GM12878 (cell line): ENCODE data around the gene GOLGA6A. TPM values are rescaled to one million over a fixed set of nuclear protein-coding genes. Genes with fewer than 3 reads are reported as not detected.
A peak's percentile ranks its signal among the peaks of the same experiment; 100 is the strongest.

Experiments
- BHLHE40 ChIP-seq, 2 experiments: fragments of 450-650 bp in 1 of 2; IDR thresholded peaks; 2 replicates each; pipeline ENCODE4 v1.6.1; 2011 to 2017; ENCODE audit warnings: low read depth in 2 of 2, borderline replicate concordance in 1 of 2, improper control_type of control experiment in 1 of 2, low read length in 1 of 2, mild to moderate bottlenecking in 1 of 2
- CHD2 ChIP-seq: IDR thresholded peaks from 2 replicates; pipeline ENCODE4 v1.6.1; 2011; ENCODE audit warnings: low read depth, low read length, improper control_type of control experiment, borderline replicate concordance
- GABPA ChIP-seq: IDR thresholded peaks from 2 replicates; pipeline ENCODE4 v1.6.1; 2014; ENCODE audit warnings: antibody characterized with exemption, low read depth, mild to moderate bottlenecking, inconsistent platforms
- HCFC1 ChIP-seq: fragments of 150-350 bp; IDR thresholded peaks from 2 replicates; pipeline ENCODE4 v1.6.1; 2014; ENCODE audit warnings: low read length
- MYB ChIP-seq: fragments of 150-350 bp; IDR thresholded peaks from 2 replicates; pipeline ENCODE4 v1.6.1; 2014; ENCODE audit warnings: mild to moderate bottlenecking, low read depth, low read length, borderline replicate concordance
- NBN ChIP-seq: fragments of 450-650 bp; IDR thresholded peaks from 2 replicates; pipeline ENCODE4 v1.6.1; 2016
- POLR2A ChIP-seq: IDR thresholded peaks from 2 replicates; pipeline ENCODE4 v1.6.1; 2011; ENCODE audit warnings: low read depth, mild to moderate bottlenecking, low read length
- RB1 ChIP-seq: fragments of 450-650 bp; formaldehyde crosslinking; IDR thresholded peaks from 2 replicates; pipeline ENCODE4 v1.6.1; 2017; ENCODE audit warnings: mild to moderate bottlenecking, borderline replicate concordance
- TAF1 ChIP-seq: IDR thresholded peaks from 2 replicates; pipeline ENCODE4 v1.6.1; 2011; ENCODE audit warnings: mild to moderate bottlenecking, low read depth, low read length, borderline replicate concordance
- polyA plus RNA-seq, 11 experiments: library from polyadenylated mRNA; depleted of rRNA in 4 of 11; unstranded in 6 of 11; stranded (reverse) in 5 of 11; fragments of >200 nt; fragmentation: Nextera tagmentation in 4 of 11; fragmentation: Illumina TruSeq in 1 of 11; extraction: Ambion mirVana in 4 of 11; extraction: Trizol in 1 of 11; gene quantifications; 1 replicate in 1 of 11; 2 replicates in 10 of 11; pipeline versions ENCODE4 v1.2.1 to v1.2.3, GENCODE V29; 2011 to 2016; ENCODE audit warnings: inconsistent platforms in 2 of 11, missing spikeins in 2 of 11, low read depth in 1 of 11
- total RNA-seq, 4 experiments: library from RNA; depleted of rRNA in 3 of 4; stranded (reverse); fragments of >200 nt in 3 of 4; fragmentation: Illumina TruSeq in 1 of 4; extraction: Trizol in 1 of 4; gene quantifications; 2 replicates each; pipeline versions ENCODE4 v1.2.1 to v1.2.3, GENCODE V29; 2013 to 2021
- TF ChIP-seq, protein P1 (sequence below): fragments of 450-650 bp; IDR thresholded peaks from 2 replicates; pipeline ENCODE4 v1.6.1; 2016; ENCODE audit warnings: mild to moderate bottlenecking
- TF ChIP-seq, protein P2 (sequence below): fragments of 450-650 bp; IDR thresholded peaks from 2 replicates; pipeline ENCODE4 v1.6.1; 2017; ENCODE audit warnings: mild to moderate bottlenecking, moderate library complexity
- TF ChIP-seq, protein P3 (sequence below): fragments of 450-650 bp; conservative IDR thresholded peaks from 2 replicates; pipeline ENCODE4 v1.6.1; 2017; ENCODE audit warnings: mild to moderate bottlenecking, moderate library complexity
- TF ChIP-seq, protein P4 (sequence below): fragments of 450-650 bp; IDR thresholded peaks from 2 replicates; pipeline ENCODE4 v1.6.1; 2016; ENCODE audit warnings: mild to moderate bottlenecking, moderate library complexity, borderline replicate concordance
- TF ChIP-seq, protein P5 (sequence below): IDR thresholded peaks from 2 replicates; pipeline ENCODE4 v1.6.1; 2011; ENCODE audit warnings: borderline replicate concordance, low read depth, mild to moderate bottlenecking, moderate library complexity, mixed read lengths, low read length; ENCODE audit not compliant: insufficient read depth; ENCODE audit errors: extremely low read length

GOLGA6A gene
- total and polyA plus RNA-seq, 10 of the 15 experiments (the other 5 are each of a cell fraction or from before 2014, with no cell fraction given) = not detected

DNA sequence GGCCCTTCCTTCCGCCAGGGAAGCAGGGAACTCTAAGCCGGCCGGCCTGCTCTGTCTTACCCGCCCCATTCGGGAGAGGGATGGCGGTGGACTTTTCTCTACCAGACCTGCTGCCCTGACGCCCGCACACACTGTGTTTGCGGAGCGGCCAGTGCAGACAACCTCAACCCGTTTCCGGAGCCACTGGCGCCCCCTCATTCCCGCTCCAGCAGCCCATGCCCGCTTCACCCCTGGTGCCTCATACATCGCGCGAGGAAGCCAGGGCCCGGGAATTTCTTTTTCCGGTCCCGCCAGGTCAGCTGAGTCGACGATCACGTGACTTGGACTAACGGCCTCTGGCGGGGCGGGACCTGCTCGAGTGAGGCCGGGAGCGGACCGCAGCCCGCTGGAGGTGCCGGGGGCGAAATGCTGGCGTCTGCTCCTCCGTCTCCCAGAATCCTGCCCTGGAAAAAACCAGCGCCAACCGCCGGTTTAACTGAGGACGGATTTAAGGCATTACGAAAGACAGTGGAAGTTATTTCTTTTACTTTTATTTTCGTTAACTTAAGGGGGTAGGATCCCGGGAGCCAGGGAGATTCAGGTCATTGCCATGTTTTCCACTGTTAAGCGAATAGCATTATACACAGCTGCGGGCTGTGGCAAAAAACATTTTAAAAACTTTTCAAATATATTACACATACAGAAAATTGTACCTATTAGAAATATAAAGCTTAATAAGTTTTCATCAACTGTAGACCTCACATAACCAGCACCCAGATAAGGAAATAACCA is 17.8 kb upstream of the GOLGA6A start (continued):
- TF ChIP-seq, protein P1, sequence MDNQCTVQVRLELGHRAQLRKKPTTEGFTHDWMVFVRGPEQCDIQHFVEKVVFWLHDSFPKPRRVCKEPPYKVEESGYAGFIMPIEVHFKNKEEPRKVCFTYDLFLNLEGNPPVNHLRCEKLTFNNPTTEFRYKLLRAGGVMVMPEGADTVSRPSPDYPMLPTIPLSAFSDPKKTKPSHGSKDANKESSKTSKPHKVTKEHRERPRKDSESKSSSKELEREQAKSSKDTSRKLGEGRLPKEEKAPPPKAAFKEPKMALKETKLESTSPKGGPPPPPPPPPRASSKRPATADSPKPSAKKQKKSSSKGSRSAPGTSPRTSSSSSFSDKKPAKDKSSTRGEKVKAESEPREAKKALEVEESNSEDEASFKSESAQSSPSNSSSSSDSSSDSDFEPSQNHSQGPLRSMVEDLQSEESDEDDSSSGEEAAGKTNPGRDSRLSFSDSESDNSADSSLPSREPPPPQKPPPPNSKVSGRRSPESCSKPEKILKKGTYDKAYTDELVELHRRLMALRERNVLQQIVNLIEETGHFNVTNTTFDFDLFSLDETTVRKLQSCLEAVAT = peak; percentile 81
- TF ChIP-seq, protein P2, sequence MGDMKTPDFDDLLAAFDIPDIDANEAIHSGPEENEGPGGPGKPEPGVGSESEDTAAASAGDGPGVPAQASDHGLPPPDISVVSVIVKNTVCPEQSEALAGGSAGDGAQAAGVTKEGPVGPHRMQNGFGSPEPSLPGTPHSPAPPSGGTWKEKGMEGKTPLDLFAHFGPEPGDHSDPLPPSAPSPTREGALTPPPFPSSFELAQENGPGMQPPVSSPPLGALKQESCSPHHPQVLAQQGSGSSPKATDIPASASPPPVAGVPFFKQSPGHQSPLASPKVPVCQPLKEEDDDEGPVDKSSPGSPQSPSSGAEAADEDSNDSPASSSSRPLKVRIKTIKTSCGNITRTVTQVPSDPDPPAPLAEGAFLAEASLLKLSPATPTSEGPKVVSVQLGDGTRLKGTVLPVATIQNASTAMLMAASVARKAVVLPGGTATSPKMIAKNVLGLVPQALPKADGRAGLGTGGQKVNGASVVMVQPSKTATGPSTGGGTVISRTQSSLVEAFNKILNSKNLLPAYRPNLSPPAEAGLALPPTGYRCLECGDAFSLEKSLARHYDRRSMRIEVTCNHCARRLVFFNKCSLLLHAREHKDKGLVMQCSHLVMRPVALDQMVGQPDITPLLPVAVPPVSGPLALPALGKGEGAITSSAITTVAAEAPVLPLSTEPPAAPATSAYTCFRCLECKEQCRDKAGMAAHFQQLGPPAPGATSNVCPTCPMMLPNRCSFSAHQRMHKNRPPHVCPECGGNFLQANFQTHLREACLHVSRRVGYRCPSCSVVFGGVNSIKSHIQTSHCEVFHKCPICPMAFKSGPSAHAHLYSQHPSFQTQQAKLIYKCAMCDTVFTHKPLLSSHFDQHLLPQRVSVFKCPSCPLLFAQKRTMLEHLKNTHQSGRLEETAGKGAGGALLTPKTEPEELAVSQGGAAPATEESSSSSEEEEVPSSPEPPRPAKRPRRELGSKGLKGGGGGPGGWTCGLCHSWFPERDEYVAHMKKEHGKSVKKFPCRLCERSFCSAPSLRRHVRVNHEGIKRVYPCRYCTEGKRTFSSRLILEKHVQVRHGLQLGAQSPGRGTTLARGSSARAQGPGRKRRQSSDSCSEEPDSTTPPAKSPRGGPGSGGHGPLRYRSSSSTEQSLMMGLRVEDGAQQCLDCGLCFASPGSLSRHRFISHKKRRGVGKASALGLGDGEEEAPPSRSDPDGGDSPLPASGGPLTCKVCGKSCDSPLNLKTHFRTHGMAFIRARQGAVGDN = peak; percentile 52; the same call in 1 of the 2 replicates
- TF ChIP-seq BHLHE40 (IDR thresholded peaks at IDR 0.05; ENCODE audit: borderline replicate concordance in 1 of 2, low read depth in 2 of 2, low read length in 1 of 2) (peak in 1 of 2 experiments; percentile 93; a peak in 2 of 4 replicates), NBN (peak; percentile 45; the same call in 1 of the 2 replicates), TAF1 (peak; percentile 25; the same call in 1 of the 2 replicates), HCFC1 (peak; percentile 46; the same call in 1 of the 2 replicates), CHD2 (peak; percentile 57; the same call in 1 of the 2 replicates), GABPA (peak; percentile 36; the same call in 1 of the 2 replicates), MYB (peak; percentile 81; the same call in 1 of the 2 replicates), POLR2A (peak; percentile 37; the same call in 1 of the 2 replicates), RB1 (peak; percentile 44; the same call in 1 of the 2 replicates)
- TF ChIP-seq, protein P3, sequence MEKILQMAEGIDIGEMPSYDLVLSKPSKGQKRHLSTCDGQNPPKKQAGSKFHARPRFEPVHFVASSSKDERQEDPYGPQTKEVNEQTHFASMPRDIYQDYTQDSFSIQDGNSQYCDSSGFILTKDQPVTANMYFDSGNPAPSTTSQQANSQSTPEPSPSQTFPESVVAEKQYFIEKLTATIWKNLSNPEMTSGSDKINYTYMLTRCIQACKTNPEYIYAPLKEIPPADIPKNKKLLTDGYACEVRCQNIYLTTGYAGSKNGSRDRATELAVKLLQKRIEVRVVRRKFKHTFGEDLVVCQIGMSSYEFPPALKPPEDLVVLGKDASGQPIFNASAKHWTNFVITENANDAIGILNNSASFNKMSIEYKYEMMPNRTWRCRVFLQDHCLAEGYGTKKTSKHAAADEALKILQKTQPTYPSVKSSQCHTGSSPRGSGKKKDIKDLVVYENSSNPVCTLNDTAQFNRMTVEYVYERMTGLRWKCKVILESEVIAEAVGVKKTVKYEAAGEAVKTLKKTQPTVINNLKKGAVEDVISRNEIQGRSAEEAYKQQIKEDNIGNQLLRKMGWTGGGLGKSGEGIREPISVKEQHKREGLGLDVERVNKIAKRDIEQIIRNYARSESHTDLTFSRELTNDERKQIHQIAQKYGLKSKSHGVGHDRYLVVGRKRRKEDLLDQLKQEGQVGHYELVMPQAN = peak; percentile 63; the same call in 1 of the 2 replicates
- TF ChIP-seq, protein P4, sequence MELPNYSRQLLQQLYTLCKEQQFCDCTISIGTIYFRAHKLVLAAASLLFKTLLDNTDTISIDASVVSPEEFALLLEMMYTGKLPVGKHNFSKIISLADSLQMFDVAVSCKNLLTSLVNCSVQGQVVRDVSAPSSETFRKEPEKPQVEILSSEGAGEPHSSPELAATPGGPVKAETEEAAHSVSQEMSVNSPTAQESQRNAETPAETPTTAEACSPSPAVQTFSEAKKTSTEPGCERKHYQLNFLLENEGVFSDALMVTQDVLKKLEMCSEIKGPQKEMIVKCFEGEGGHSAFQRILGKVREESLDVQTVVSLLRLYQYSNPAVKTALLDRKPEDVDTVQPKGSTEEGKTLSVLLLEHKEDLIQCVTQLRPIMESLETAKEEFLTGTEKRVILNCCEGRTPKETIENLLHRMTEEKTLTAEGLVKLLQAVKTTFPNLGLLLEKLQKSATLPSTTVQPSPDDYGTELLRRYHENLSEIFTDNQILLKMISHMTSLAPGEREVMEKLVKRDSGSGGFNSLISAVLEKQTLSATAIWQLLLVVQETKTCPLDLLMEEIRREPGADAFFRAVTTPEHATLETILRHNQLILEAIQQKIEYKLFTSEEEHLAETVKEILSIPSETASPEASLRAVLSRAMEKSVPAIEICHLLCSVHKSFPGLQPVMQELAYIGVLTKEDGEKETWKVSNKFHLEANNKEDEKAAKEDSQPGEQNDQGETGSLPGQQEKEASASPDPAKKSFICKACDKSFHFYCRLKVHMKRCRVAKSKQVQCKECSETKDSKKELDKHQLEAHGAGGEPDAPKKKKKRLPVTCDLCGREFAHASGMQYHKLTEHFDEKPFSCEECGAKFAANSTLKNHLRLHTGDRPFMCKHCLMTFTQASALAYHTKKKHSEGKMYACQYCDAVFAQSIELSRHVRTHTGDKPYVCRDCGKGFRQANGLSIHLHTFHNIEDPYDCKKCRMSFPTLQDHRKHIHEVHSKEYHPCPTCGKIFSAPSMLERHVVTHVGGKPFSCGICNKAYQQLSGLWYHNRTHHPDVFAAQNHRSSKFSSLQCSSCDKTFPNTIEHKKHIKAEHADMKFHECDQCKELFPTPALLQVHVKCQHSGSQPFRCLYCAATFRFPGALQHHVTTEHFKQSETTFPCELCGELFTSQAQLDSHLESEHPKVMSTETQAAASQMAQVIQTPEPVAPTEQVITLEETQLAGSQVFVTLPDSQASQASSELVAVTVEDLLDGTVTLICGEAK = peak; percentile 62; the same call in 1 of the 2 replicates
- TF ChIP-seq, protein P5, sequence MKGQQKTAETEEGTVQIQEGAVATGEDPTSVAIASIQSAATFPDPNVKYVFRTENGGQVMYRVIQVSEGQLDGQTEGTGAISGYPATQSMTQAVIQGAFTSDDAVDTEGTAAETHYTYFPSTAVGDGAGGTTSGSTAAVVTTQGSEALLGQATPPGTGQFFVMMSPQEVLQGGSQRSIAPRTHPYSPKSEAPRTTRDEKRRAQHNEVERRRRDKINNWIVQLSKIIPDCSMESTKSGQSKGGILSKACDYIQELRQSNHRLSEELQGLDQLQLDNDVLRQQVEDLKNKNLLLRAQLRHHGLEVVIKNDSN = peak; percentile 78
